Measurements from ENCODE around the gene PPP1R13L. TPM values are rescaled to one million over a fixed set of nuclear protein-coding genes. Genes with fewer than 3 reads are reported as not detected.

The PPP1R13L gene
- total RNA-seq, 3 donors from 2014 or later: 21.1 to 36.7 (median 30.8) TPM

DNA sequence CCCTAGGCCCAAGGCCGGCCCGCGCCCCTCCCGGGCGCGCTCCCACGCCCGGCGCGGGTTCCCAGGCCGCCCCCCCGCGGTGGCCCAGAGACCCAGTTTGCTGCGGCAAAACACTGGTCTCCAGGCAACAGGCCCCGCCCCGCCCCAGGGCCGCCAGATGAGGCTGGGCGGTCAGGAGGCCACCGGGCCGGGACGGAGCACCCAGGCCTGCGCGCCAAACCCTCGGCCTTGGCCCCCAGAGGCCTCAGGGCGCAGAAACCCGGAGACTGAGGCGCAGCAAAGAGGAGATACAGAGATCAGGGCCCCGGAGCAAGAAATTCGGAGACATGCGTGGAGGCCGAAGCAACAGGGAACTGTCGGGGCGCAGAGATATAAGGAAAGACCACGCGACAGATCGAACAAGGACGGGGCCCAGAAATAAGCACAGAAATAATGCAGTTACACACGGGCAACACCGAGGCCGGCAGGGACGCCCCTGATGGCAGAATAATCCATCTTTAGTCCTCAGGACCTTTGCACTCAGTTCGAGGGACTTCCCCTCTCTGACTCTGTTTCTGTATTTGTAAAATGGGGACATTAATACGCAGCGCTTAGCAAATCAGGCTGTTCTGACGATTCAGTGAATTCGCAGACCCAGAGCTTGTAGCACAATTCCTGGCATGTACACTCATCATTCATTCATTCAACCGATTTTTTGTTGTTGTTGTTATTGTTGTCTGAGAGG lies 39.6 kb upstream of the PPP1R13L start:
- H3K4me3 ChIP-seq: no peak overlapping the region
- H3K4me1 ChIP-seq (ENCODE audit: low read depth): peaks cover 41% of the 10 kb centered on the region
- no peaks in the 10 kb centered on the region for H3K36me3 ChIP-seq (ENCODE audit: low read depth)
- DNase-seq (peak; percentile 95 to 97 (median 96)), ATAC-seq (peak; percentile 72)
- no peaks in the 10 kb centered on the region for H3K9me3 ChIP-seq
- TF ChIP-seq, protein P1, sequence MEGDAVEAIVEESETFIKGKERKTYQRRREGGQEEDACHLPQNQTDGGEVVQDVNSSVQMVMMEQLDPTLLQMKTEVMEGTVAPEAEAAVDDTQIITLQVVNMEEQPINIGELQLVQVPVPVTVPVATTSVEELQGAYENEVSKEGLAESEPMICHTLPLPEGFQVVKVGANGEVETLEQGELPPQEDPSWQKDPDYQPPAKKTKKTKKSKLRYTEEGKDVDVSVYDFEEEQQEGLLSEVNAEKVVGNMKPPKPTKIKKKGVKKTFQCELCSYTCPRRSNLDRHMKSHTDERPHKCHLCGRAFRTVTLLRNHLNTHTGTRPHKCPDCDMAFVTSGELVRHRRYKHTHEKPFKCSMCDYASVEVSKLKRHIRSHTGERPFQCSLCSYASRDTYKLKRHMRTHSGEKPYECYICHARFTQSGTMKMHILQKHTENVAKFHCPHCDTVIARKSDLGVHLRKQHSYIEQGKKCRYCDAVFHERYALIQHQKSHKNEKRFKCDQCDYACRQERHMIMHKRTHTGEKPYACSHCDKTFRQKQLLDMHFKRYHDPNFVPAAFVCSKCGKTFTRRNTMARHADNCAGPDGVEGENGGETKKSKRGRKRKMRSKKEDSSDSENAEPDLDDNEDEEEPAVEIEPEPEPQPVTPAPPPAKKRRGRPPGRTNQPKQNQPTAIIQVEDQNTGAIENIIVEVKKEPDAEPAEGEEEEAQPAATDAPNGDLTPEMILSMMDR (IDR thresholded peaks at IDR 0.05): no peak
- intact Hi-C loops (cut with DNase I, micrococcal nuclease): no loop called here

DNA sequence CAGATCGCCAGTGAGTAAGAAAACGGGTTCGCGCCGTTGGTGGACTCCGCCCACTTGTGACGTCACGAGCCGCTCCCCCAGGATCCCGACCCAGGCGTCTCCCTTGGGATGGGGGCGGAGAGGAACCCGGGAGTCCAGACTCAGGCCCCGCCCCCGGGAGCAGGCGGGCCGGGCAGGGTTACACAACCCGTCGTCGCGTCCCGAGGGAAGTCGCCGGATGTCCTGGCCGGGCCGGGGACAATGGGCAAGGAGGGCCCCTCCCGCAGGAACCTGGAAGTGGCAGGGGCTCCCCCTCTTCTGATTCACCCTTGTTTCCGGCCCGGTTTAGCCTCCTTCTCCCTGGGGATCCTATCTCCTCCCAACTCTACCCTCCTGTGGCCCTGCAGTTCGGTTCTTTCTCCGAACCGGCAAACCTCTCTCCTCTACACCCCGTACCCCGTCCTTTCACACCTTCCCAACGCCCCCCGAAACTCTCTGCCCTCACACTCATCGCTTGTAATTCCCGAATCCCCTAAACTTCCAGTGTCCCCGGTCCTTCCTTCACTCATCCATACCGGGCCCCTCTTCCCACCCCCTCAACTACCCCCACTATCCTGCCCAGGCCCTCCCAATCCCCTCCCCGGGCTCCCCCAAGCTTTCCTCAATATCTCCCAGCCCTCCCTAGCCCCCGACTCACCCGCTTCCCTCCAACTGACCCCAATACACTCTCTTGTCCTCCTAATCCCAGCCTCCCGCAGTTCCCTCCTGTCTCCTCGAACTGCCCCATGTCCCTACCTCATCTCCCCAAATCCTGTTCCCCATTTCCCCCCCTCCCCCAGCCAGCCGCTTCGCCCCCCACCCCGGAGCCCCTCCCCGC lies 38.8 kb upstream of the PPP1R13L start:
- intact Hi-C loops (cut with DNase I, micrococcal nuclease): no loop called here
- ATAC-seq: peak; percentile 83
- Histone ChIP-seq H3K4me1 (ENCODE audit: low read depth) (peaks cover 40% of the 10 kb centered on the region), H3K36me3 (ENCODE audit: low read depth) (no peaks in the 10 kb centered on the region), H3K4me3 (no peak overlapping the region), H3K9me3 (no peaks in the 10 kb centered on the region)
- TF ChIP-seq, protein P1 (IDR thresholded peaks at IDR 0.05): no peak
- DNase-seq: peak; percentile 96 to 97 (median 97)

DNA sequence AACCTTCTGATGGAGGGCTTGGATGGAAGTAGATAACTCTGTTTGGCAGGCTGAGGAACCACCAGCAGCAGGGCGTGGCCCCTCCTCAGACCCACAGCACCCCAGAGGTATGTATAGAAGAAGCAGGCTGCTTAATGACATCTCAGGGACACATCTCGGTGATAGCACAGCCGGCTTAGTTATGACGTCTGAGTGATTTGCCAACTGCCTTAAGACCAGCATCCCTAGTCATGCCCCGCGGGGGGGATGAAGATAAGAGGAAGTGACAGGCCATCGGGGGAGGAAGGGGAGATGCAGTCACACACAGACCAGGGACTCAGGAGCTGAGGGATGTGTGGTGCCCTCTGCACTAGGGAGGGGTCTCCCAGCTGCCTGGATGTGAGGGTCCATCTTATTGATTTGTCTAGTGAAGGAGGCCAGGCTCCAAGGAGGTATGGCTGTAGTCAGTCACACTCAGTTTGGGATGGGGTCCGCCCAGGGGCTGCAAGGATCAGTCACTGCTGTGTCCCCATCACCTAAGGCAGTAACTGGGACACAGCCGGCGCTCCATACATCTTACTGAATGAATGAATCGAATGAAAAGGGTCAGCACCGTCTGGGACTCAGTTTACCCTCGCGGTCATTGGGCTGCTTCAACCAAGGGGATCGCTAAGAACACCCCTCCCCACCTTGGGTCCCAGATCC lies 38.1 kb upstream of the PPP1R13L start:
- peak in 2 of 3 donors; percentile 61 to 75 for DNase-seq
- Histone ChIP-seq H3K36me3 (ENCODE audit: low read depth) (no peaks in the 10 kb centered on the region), H3K9me3 (no peaks in the 10 kb centered on the region), H3K4me1 (ENCODE audit: low read depth) (peaks cover 36% of the 10 kb centered on the region), H3K4me3 (no peak overlapping the region)
- intact Hi-C loops (cut with DNase I, micrococcal nuclease): no loop called here
- TF ChIP-seq, protein P1 (IDR thresholded peaks at IDR 0.05): no peak
- no peak for ATAC-seq

DNA sequence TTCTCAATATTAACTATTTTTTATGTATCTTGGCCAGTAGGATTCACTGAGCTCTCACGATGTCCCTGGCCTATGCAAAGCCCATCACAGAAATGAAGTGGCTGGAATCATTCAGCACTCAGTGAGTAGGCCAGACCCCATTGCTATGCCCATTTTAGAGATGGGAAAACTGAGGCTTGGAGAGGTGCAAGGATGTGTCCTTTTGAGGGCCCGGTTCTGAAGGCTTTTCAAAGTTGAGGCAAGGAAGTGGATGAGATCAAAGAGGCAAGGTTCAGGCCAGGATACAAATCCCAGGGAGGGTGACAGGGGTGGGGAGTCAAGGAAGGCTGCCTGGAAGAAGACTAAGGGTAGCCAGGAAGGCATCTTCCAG lies 37.5 kb upstream of the PPP1R13L start:
- intact Hi-C loops (cut with DNase I, micrococcal nuclease): no loop called here
- Histone ChIP-seq H3K9me3 (no peaks in the 10 kb centered on the region), H3K36me3 (ENCODE audit: low read depth) (no peaks in the 10 kb centered on the region), H3K4me1 (ENCODE audit: low read depth) (peaks cover 31% of the 10 kb centered on the region), H3K4me3 (no peak overlapping the region)
- TF ChIP-seq, protein P1 (IDR thresholded peaks at IDR 0.05): no peak
- DNase-seq (no peak), ATAC-seq (no peak)

DNA sequence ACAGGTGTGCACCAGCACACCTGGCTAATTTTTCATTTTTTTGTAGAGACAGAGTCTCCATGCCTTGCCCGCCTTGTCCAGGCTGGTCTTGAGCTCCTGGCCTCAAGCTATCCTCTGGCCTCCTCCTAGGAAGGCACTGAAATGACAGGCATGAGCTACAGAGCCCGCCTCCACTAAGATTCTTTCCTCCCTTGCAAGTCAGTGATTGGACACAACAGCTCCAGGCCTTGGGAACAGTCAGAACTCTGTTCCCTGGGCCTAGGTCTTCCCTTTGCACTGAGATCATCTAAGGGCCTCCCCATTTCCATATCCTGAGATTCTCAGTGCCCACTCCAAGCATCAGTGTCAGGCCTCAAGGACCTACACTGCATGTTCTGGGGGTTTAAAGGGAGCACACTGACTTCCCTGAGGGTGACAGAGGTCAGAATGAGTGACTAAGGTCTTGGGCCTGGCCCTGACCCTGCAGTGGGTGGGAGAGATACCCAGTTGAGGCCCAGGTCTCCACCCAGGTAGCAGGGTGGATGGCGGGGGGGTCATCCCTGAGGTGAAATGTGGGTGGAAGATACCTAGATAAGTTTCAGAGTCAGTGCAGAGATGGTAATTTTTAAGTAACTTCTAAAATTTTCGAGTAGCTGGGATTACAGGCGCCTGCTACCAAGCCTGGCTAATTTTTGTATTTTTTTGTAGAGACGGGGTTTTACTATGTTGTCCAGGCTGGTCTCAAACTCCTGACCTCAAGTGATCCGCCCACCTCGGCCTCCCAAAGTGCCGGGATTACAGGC lies 36.2 kb upstream of the PPP1R13L start:
- no peaks in the 10 kb centered on the region for H3K9me3 ChIP-seq
- H3K4me3 ChIP-seq: no peak overlapping the region
- intact Hi-C loops (cut with DNase I, micrococcal nuclease): no loop called here
- H3K36me3 ChIP-seq (ENCODE audit: low read depth): no peaks in the 10 kb centered on the region
- DNase-seq (no peak), ATAC-seq (no peak)
- H3K4me1 ChIP-seq (ENCODE audit: low read depth): peaks cover 21% of the 10 kb centered on the region
- TF ChIP-seq, protein P1 (IDR thresholded peaks at IDR 0.05): no peak
